Measurements from ENCODE around the gene PRMT2. TPM values are rescaled to one million over a fixed set of nuclear protein-coding genes. Genes with fewer than 3 reads are reported as not detected.

Gene PRMT2
- total RNA-seq, 1 experiment from 2014 or later, result 64.5 TPM

DNA sequence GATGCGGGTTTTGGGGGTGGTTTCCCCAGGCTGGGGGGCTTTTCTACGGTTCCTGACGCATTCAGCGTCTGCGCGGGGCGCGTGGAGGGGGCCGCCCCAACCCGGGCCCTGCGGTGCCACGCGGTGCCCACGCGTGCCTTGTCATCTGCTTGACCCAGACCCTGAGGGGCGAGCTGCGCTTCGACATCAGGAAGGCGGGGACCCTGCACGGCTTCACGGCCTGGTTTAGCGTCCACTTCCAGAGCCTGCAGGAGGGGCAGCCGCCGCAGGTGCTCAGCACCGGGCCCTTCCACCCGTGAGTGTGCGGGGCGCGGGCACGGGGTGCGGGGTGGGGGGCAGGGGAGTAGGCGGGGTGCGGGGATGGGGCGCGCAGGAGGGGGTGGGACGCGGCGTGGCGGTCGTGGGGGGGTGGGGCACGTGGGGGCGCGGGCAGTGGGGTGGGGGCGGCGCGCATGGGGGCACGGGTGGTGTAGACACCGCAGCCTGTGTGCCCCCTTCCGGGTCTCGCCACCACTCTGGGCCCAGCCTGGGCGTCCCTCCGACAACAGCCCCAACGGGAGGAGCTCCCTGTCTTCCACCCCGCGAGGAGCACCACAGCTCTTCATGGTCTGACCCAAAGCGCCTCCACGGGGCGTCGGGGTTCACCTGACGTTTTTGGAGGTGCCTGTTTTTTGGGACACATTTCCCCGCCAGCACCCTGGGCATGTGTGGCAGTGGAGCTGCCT is 26.3 kb downstream of the PRMT2 start:
- Histone ChIP-seq H3K79me2 (ENCODE audit: low read depth) (no peaks in the 10 kb centered on the region), H3K4me3 (no peak overlapping the region), H3K9me2 (ENCODE audit: insufficient read depth) (no peaks in the 10 kb centered on the region), H3K36me3 (ENCODE audit: low read depth) (no peaks in the 10 kb centered on the region), H3K4me1 (replicated peaks; ENCODE audit: insufficient read depth) (no peaks in the 10 kb centered on the region), H3K9me3 (ENCODE audit: insufficient read depth, low read depth) (no peaks in the 10 kb centered on the region), H3K4me2 (no peak overlapping the region), H3F3A (ENCODE audit: insufficient read depth, low read depth) (no peaks in the 10 kb centered on the region), H3K27me3 (ENCODE audit: insufficient read depth, low read depth) (no peaks in the 10 kb centered on the region), H3K27ac (no peak overlapping the region), H2AFZ (no peak overlapping the region), H4K20me1 (ENCODE audit: insufficient read depth) (no peaks in the 10 kb centered on the region)
- ChIA-PET POLR2A (ENCODE audit: unreplicated experiment) (no interaction called here), CTCF (no interaction called here)
- DNase-seq, result no peak
- BruUV-seq (replicated peaks), result no TSS peak
- TF ChIP-seq EZH2 (IDR thresholded peaks at IDR 0.05; ENCODE audit: low read depth) (no peak), CTCF (conservative IDR thresholded peaks at IDR 0.05) (no peak)
- intact Hi-C loops (cut with micrococcal nuclease; ENCODE audit: unreplicated experiment), result no loop called here

DNA sequence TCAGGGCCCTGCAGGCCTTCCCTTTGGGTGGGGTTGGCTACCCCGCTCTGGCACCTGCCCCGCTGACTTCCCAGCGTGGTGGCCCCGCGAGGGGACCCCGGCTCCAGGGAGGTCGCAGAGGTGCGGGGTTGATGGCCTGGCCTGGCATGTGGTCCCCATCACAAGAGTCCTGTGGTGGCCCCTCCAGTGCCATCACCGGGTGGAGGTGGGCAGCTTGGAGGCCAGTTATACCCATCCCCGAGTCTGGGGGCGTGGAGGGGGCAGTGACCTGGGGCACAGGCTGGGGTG is 26.8 kb downstream of the PRMT2 start:
- DNase-seq, result no peak
- Histone ChIP-seq H3K27ac (no peak overlapping the region), H3F3A (ENCODE audit: insufficient read depth, low read depth) (no peaks in the 10 kb centered on the region), H3K79me2 (ENCODE audit: low read depth) (no peaks in the 10 kb centered on the region), H4K20me1 (ENCODE audit: insufficient read depth) (no peaks in the 10 kb centered on the region), H3K9me2 (ENCODE audit: insufficient read depth) (no peaks in the 10 kb centered on the region), H2AFZ (no peak overlapping the region), H3K36me3 (ENCODE audit: low read depth) (no peaks in the 10 kb centered on the region), H3K27me3 (ENCODE audit: insufficient read depth, low read depth) (no peaks in the 10 kb centered on the region), H3K9me3 (ENCODE audit: insufficient read depth, low read depth) (no peaks in the 10 kb centered on the region), H3K4me1 (replicated peaks; ENCODE audit: insufficient read depth) (no peaks in the 10 kb centered on the region), H3K4me3 (no peak overlapping the region), H3K4me2 (no peak overlapping the region)
- ChIA-PET CTCF (no interaction called here), POLR2A (ENCODE audit: unreplicated experiment) (no interaction called here)
- intact Hi-C loops (cut with micrococcal nuclease; ENCODE audit: unreplicated experiment), result no loop called here
- TF ChIP-seq CTCF (conservative IDR thresholded peaks at IDR 0.05) (no peak), EZH2 (IDR thresholded peaks at IDR 0.05; ENCODE audit: low read depth) (no peak)
- BruUV-seq (replicated peaks), result no TSS peak

GRCh38 chr21:46662765-46663500 is 27.5 kb downstream of the PRMT2 start:
- no peaks in the 10 kb centered on the region for H4K20me1 ChIP-seq (ENCODE audit: insufficient read depth)
- BruUV-seq (replicated peaks), result no TSS peak
- H3F3A ChIP-seq (ENCODE audit: insufficient read depth, low read depth), result no peaks in the 10 kb centered on the region
- H3K27me3 ChIP-seq (ENCODE audit: insufficient read depth, low read depth), result no peaks in the 10 kb centered on the region
- H3K36me3 ChIP-seq (ENCODE audit: low read depth), result no peaks in the 10 kb centered on the region
- H3K79me2 ChIP-seq (ENCODE audit: low read depth), result no peaks in the 10 kb centered on the region
- intact Hi-C loops (cut with micrococcal nuclease; ENCODE audit: unreplicated experiment), result no loop called here
- H3K4me1 ChIP-seq (replicated peaks; ENCODE audit: insufficient read depth), result no peaks in the 10 kb centered on the region
- no peak for DNase-seq
- no peak overlapping the region for H2AFZ ChIP-seq
- H3K4me3 ChIP-seq, result no peak overlapping the region
- no peaks in the 10 kb centered on the region for H3K9me2 ChIP-seq (ENCODE audit: insufficient read depth)
- ChIA-PET POLR2A (ENCODE audit: unreplicated experiment) (no interaction called here), CTCF (no interaction called here)
- no peak overlapping the region for H3K27ac ChIP-seq
- TF ChIP-seq CTCF (conservative IDR thresholded peaks at IDR 0.05), result no peak
- no peak for TF ChIP-seq EZH2 (IDR thresholded peaks at IDR 0.05; ENCODE audit: low read depth)
- no peaks in the 10 kb centered on the region for H3K9me3 ChIP-seq (ENCODE audit: insufficient read depth, low read depth)
- H3K4me2 ChIP-seq, result no peak overlapping the region
